PC-9 (cell line): ENCODE measurements around the gene PER3.

Source experiments
- EZH2 ChIP-seq: fragments of 200-600 bp; sonication (generic); IDR thresholded peaks from 2 replicates; pipeline ENCODE4 v1.8.0; 2017; ENCODE audit warnings: antibody characterized with exemption, low read depth
- TF ChIP-seq, protein P1 (sequence below): fragments of 200-600 bp; sonication (generic); conservative IDR thresholded peaks from 2 replicates; pipeline ENCODE4 v1.6.1; 2017; ENCODE audit warnings: mixed run types, antibody characterized with exemption, mild to moderate bottlenecking, moderate library complexity

DNA sequence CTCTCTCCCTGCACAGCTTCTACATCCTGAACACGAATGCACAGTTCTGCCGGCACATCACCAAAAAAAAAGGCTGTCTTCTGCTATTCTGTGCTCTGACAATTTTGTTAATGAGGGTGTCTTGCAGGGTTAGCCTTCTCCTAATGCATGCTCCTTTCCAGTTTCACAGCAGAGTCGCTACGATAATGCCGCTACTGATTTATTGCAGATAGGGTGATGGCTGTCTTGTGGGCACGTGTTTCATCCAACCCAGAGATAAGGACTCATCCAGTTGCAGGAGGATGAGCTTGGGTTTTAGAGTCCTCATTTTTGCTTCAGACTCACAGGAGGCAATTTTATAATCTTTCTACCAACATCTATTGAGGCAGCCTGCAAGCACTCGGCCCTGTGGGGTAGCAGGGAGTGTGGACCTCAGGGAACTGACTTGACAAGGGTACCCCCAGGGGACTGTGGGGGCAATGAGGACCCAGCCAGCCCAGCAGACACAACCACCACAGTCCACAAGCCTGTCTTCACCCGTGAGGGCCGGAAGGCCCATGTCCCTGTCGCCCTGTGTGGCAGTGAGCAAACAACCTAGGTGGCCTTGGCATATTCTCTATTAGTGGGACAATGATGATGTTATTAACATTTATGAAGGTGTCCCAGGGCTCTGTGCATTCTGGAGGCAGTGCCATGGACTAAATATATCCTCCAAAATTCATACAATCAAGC lies 84.1 kb downstream of the PER3 start:
- TF ChIP-seq, protein P1, sequence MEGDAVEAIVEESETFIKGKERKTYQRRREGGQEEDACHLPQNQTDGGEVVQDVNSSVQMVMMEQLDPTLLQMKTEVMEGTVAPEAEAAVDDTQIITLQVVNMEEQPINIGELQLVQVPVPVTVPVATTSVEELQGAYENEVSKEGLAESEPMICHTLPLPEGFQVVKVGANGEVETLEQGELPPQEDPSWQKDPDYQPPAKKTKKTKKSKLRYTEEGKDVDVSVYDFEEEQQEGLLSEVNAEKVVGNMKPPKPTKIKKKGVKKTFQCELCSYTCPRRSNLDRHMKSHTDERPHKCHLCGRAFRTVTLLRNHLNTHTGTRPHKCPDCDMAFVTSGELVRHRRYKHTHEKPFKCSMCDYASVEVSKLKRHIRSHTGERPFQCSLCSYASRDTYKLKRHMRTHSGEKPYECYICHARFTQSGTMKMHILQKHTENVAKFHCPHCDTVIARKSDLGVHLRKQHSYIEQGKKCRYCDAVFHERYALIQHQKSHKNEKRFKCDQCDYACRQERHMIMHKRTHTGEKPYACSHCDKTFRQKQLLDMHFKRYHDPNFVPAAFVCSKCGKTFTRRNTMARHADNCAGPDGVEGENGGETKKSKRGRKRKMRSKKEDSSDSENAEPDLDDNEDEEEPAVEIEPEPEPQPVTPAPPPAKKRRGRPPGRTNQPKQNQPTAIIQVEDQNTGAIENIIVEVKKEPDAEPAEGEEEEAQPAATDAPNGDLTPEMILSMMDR: no peak
- no peak for TF ChIP-seq EZH2
